Neural cell (in vitro differentiated cells): ENCODE results near the gene DAND5. TPM values are rescaled to one million over a fixed set of nuclear protein-coding genes. Genes with fewer than 3 reads are reported as not detected.

Experiments used
- H2AFZ ChIP-seq: fragments of 200-600, 300-800 bp; sonication (generic), shearing (Covaris generic); 2 replicates; pipeline ENCODE4 v1.6.0; 2014; ENCODE audit warnings: low read depth, mild to moderate bottlenecking, antibody characterized with exemption, low read length, moderate library complexity
- H3F3A ChIP-seq: fragments of 200-600 bp; shearing (Covaris generic); 2 replicates; pipeline ENCODE4 v1.6.1; 2016; ENCODE audit warnings: mild to moderate bottlenecking, moderate library complexity, mixed read lengths, antibody characterized with exemption, low read length; ENCODE audit not compliant: insufficient read depth, poor library complexity, severe bottlenecking
- H3K27ac ChIP-seq: fragments of 200-600, 300-800 bp; sonication (generic), shearing (Covaris generic); 2 replicates; pipeline ENCODE4 v1.5.1; 2014; ENCODE audit warnings: mild to moderate bottlenecking, low read length, moderate library complexity
- H3K27me3 ChIP-seq: fragments of 300-800, 200-600 bp; sonication (generic), shearing (Covaris generic); 2 replicates; pipeline ENCODE4 v1.6.0; 2014; ENCODE audit warnings: mild to moderate bottlenecking, low read depth, low read length, moderate library complexity; ENCODE audit not compliant: insufficient read depth
- H3K36me3 ChIP-seq: fragments of 300-800, 200-600 bp; sonication (generic), shearing (Covaris generic); 2 replicates; pipeline ENCODE4 v1.5.1; 2014; ENCODE audit warnings: mild to moderate bottlenecking, antibody characterized with exemption, low read length, moderate library complexity; ENCODE audit not compliant: insufficient read depth
- H3K4me2 ChIP-seq: fragments of 300-800, 200-600 bp; sonication (generic), shearing (Covaris generic); 2 replicates; pipeline ENCODE4 v1.6.0; 2014; ENCODE audit warnings: mild to moderate bottlenecking, low read length
- H3K4me3 ChIP-seq: fragments of 300-800, 200-600 bp; sonication (generic), shearing (Covaris generic); 2 replicates; pipeline ENCODE4 v1.5.1; 2014; ENCODE audit warnings: mild to moderate bottlenecking, low read length, moderate library complexity
- H3K79me2 ChIP-seq: fragments of 200-600 bp; shearing (Covaris generic); replicated peaks from 2 replicates; pipeline ENCODE4 v1.6.0; 2014; ENCODE audit warnings: mild to moderate bottlenecking, low read length, moderate library complexity; ENCODE audit not compliant: insufficient read depth
- H3K9ac ChIP-seq: fragments of 300-800, 200-600 bp; sonication (generic), shearing (Covaris generic); 2 replicates; pipeline ENCODE4 v1.6.1; 2016; ENCODE audit warnings: mild to moderate bottlenecking, low read length, mixed read lengths
- H3K9me2 ChIP-seq: fragments of 200-600 bp; shearing (Covaris generic); 2 replicates; pipeline ENCODE4 v1.6.1; 2016; ENCODE audit warnings: mild to moderate bottlenecking, low read length, mixed read lengths; ENCODE audit not compliant: insufficient read depth
- H3K9me3 ChIP-seq: fragments of 200-600, 300-800 bp; sonication (generic), shearing (Covaris generic); 2 replicates; pipeline ENCODE4 v1.6.1; 2016; ENCODE audit warnings: mild to moderate bottlenecking, mixed run types, low read length, moderate library complexity, mixed read lengths
- H4K20me1 ChIP-seq: fragments of 200-600 bp; shearing (Covaris generic); 2 replicates; pipeline ENCODE4 v1.6.1; 2016; ENCODE audit warnings: mild to moderate bottlenecking, mixed run types; ENCODE audit not compliant: insufficient read depth
- EP300 ChIP-seq: fragments of 450-650 bp; conservative IDR thresholded peaks from 2 replicates; pipeline ENCODE4 v1.6.1; 2014; ENCODE audit warnings: antibody characterized with exemption, mild to moderate bottlenecking, moderate library complexity; ENCODE audit not compliant: poor library complexity, severe bottlenecking
- EZH2 ChIP-seq: fragments of 200-600, 300-800 bp; shearing (Covaris generic), sonication (generic); IDR thresholded peaks from 2 replicates; pipeline ENCODE4 v1.6.1; 2014; ENCODE audit warnings: antibody characterized with exemption, low read length, borderline replicate concordance, mild to moderate bottlenecking; ENCODE audit not compliant: insufficient read depth, poor library complexity, severe bottlenecking
- MXI1 ChIP-seq: fragments of 450-650 bp; conservative IDR thresholded peaks from 2 replicates; pipeline ENCODE4 v1.6.1; 2014; ENCODE audit warnings: antibody characterized with exemption, mild to moderate bottlenecking; ENCODE audit not compliant: poor library complexity, severe bottlenecking
- POLR2AphosphoS5 ChIP-seq: IDR thresholded peaks from 2 replicates; pipeline ENCODE4 v1.6.1; 2012
- RAD21 ChIP-seq: fragments of 450-650 bp; conservative IDR thresholded peaks from 2 replicates; pipeline ENCODE4 v1.6.1; 2014; ENCODE audit warnings: antibody characterized with exemption, mild to moderate bottlenecking, moderate library complexity
- SMC3 ChIP-seq: fragments of 450-650 bp; conservative IDR thresholded peaks from 2 replicates; pipeline ENCODE4 v1.6.1; 2014; ENCODE audit warnings: antibody characterized with exemption, mild to moderate bottlenecking, moderate library complexity; ENCODE audit not compliant: poor library complexity
- TAF1 ChIP-seq: IDR thresholded peaks from 2 replicates; pipeline ENCODE4 v1.6.1; 2012; ENCODE audit warnings: low read depth
- polyA plus RNA-seq: library from polyadenylated mRNA; depleted of rRNA; stranded (reverse); fragments of >200 nt; gene quantifications from 2 replicates; pipeline ENCODE4 v1.2.3, GENCODE V29; 2014
- TF ChIP-seq, protein P1 (sequence below): fragments of 450-650 bp; IDR thresholded peaks from 2 replicates; pipeline ENCODE4 v1.5.1; 2014; ENCODE audit warnings: antibody characterized with exemption, mild to moderate bottlenecking, moderate library complexity; ENCODE audit not compliant: poor library complexity, severe bottlenecking
- TF ChIP-seq, protein P2 (sequence below): IDR thresholded peaks from 2 replicates; pipeline ENCODE4 v1.6.1; 2012; ENCODE audit warnings: borderline replicate concordance

The DAND5 gene
- polyA plus RNA-seq, 1 donor from 2014 or later, result not detected

DNA sequence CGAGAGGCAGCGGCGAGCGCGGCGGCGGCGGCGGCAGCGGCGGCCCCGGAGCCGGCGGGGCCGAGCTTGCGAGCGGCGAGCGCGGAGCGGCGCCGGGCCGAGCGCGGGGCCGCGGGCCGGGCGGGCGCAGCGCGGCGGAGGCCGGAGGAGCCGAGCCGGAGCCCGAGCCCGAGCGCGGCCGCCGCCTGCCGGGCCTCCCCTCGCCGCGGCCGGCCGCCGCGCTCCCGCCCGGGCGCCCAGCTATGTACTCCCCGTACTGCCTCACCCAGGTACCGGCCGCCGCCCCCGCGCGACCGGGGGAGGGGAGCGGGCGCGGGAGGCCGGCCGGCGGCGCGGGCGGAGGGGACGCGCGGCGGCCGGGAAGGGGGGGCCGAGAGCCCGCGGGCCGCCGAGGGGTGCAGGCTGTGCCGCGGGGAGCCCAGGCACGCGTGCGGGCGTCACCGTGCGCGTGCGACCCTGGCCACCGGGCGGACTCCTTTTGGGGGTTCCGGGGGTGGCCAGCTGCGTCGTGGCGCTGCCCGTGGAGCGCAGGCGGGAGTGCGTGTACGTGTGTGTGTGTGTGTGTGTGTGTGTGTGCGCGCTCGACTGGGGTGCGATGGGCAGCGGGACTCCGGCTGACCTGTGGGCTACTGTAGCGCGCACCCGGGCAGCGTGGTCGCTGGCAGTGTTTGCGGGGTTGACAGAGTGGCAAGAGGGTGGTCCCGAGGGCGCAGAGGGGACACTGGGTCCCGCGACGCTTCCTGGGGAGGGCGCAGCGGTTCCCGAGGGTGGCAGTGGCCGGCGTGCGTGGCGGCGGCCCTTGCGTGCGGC lies 26.4 kb downstream of the DAND5 start:
- Histone ChIP-seq H3K9me2 (no peaks in the 10 kb centered on the region), H3K4me3 (peak overlapping the region; percentile 62), H2AFZ (no peak overlapping the region), H3K27ac (no peak overlapping the region), H3K4me2 (no peak overlapping the region), H3K79me2 (no peaks in the 10 kb centered on the region), H4K20me1 (no peaks in the 10 kb centered on the region), H3F3A (no peaks in the 10 kb centered on the region), H3K9ac (no peak overlapping the region), H3K9me3 (no peaks in the 10 kb centered on the region), H3K36me3 (no peaks in the 10 kb centered on the region), H3K27me3 (peaks cover 82% of the 10 kb centered on the region)
- TF ChIP-seq RAD21, result no peak
- TF ChIP-seq, protein P1, sequence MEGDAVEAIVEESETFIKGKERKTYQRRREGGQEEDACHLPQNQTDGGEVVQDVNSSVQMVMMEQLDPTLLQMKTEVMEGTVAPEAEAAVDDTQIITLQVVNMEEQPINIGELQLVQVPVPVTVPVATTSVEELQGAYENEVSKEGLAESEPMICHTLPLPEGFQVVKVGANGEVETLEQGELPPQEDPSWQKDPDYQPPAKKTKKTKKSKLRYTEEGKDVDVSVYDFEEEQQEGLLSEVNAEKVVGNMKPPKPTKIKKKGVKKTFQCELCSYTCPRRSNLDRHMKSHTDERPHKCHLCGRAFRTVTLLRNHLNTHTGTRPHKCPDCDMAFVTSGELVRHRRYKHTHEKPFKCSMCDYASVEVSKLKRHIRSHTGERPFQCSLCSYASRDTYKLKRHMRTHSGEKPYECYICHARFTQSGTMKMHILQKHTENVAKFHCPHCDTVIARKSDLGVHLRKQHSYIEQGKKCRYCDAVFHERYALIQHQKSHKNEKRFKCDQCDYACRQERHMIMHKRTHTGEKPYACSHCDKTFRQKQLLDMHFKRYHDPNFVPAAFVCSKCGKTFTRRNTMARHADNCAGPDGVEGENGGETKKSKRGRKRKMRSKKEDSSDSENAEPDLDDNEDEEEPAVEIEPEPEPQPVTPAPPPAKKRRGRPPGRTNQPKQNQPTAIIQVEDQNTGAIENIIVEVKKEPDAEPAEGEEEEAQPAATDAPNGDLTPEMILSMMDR, result no peak
- TF ChIP-seq TAF1, result no peak
- no peak for TF ChIP-seq SMC3
- no peak for TF ChIP-seq MXI1
- TF ChIP-seq POLR2AphosphoS5, result no peak
- no peak for TF ChIP-seq EP300
- TF ChIP-seq, protein P2, sequence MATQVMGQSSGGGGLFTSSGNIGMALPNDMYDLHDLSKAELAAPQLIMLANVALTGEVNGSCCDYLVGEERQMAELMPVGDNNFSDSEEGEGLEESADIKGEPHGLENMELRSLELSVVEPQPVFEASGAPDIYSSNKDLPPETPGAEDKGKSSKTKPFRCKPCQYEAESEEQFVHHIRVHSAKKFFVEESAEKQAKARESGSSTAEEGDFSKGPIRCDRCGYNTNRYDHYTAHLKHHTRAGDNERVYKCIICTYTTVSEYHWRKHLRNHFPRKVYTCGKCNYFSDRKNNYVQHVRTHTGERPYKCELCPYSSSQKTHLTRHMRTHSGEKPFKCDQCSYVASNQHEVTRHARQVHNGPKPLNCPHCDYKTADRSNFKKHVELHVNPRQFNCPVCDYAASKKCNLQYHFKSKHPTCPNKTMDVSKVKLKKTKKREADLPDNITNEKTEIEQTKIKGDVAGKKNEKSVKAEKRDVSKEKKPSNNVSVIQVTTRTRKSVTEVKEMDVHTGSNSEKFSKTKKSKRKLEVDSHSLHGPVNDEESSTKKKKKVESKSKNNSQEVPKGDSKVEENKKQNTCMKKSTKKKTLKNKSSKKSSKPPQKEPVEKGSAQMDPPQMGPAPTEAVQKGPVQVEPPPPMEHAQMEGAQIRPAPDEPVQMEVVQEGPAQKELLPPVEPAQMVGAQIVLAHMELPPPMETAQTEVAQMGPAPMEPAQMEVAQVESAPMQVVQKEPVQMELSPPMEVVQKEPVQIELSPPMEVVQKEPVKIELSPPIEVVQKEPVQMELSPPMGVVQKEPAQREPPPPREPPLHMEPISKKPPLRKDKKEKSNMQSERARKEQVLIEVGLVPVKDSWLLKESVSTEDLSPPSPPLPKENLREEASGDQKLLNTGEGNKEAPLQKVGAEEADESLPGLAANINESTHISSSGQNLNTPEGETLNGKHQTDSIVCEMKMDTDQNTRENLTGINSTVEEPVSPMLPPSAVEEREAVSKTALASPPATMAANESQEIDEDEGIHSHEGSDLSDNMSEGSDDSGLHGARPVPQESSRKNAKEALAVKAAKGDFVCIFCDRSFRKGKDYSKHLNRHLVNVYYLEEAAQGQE, result no peak
- TF ChIP-seq EZH2, result no peak

DNA sequence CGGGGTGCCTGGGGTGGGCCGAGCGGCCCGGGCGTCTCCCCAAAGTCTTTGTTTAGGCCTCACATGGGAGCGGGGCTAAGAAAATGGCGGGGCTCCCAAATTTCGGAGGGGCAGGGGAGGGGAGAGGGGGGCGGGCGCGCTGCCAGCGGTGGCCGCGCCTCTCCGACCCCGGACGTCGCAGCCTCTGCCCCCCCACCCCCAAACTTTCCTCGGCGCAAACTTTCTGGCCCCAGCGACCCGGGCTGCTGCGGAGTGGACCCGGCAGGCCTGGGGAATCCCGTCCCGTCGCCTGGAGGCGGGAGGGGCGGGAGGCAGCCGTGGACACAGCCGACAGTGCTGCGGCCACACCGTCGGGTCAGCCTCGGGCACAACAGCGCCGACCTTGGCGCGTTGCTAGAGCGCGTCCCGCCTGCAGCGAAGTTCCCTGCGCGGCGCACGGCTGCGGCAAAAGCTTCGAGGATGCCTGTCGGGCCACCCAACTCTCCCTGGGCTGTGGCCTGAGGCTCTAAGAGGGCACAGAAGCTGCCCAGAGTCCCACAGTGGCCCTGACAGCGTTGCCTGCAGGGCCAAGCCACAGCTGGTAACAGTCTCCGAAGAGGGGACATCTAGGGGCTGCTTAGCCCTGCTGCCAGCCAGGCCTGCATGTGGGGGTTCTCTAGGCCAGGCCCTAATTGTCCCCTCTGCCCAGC lies 27.2 kb downstream of the DAND5 start:
- Histone ChIP-seq H3K9me2 (no peaks in the 10 kb centered on the region), H3K27ac (no peak overlapping the region), H3K9me3 (no peaks in the 10 kb centered on the region), H3K4me3 (peak overlapping the region; percentile 62), H3K9ac (no peak overlapping the region), H3K79me2 (no peaks in the 10 kb centered on the region), H3F3A (no peaks in the 10 kb centered on the region), H4K20me1 (no peaks in the 10 kb centered on the region), H3K36me3 (no peaks in the 10 kb centered on the region), H2AFZ (no peak overlapping the region), H3K27me3 (peaks cover 82% of the 10 kb centered on the region), H3K4me2 (no peak overlapping the region)
- TF ChIP-seq, protein P2, result no peak
- TF ChIP-seq SMC3 (no peak), RAD21 (no peak), EZH2 (peak; percentile 49)
